Parathyroid adenoma (tissue), 2 donors: ENCODE measurements around the gene PXDC1.

Experiments
- H2AFZ ChIP-seq: fragments of 300-600 bp; sonication (generic); one replicate; pipeline ENCODE4 v1.7.0; 2017; ENCODE audit warnings: antibody characterized with exemption, mild to moderate bottlenecking
- H3K27ac ChIP-seq: fragments of 300-600 bp; sonication (generic); one replicate; pipeline ENCODE4 v1.7.0; 2017
- H3K27me3 ChIP-seq: fragments of 300-600 bp; sonication (generic); one replicate; pipeline ENCODE4 v1.7.0; 2017; ENCODE audit warnings: low read length; ENCODE audit not compliant: control insufficient read depth, insufficient read depth
- H3K36me3 ChIP-seq: fragments of 300-600 bp; sonication (generic); one replicate; pipeline ENCODE4 v1.7.0; 2017; ENCODE audit warnings: low read length; ENCODE audit not compliant: control insufficient read depth, insufficient read depth
- H3K4me1 ChIP-seq: fragments of 300-600 bp; sonication (generic); one replicate; pipeline ENCODE4 v1.7.0; 2017; ENCODE audit warnings: control low read depth
- H3K4me2 ChIP-seq: fragments of 300-600 bp; sonication (generic); one replicate; pipeline ENCODE4 v1.7.0; 2017; ENCODE audit warnings: low read length
- H3K4me3 ChIP-seq: fragments of 300-600 bp; sonication (generic); one replicate; pipeline ENCODE4 v1.7.0; 2017; ENCODE audit warnings: low read depth, low read length
- H3K79me2 ChIP-seq: fragments of 300-600 bp; sonication (generic); one replicate; pipeline ENCODE4 v1.7.0; 2017; ENCODE audit warnings: control low read depth
- H3K9ac ChIP-seq: fragments of 300-600 bp; sonication (generic); one replicate; pipeline ENCODE4 v1.7.0; 2017; ENCODE audit warnings: mild to moderate bottlenecking
- H3K9me3 ChIP-seq: fragments of 300-600 bp; sonication (generic); one replicate; pipeline ENCODE4 v1.7.0; 2017; ENCODE audit warnings: low read length; ENCODE audit not compliant: control insufficient read depth
- CTCF ChIP-seq: fragments of 300-600 bp; sonication (generic); IDR thresholded peaks from one replicate; pipeline ENCODE4 v1.7.0; 2017; ENCODE audit warnings: antibody characterized with exemption, mild to moderate bottlenecking
- donor health status: primary hyperparathyroidism.

Gene PXDC1

GRCh38 chr6:3701631-3702030, 49.9 kb downstream of the PXDC1 start:
- H3K4me1 ChIP-seq, result no peaks in the 10 kb centered on the region
- no peak overlapping the region for H3K9ac ChIP-seq
- H2AFZ ChIP-seq, result no peak overlapping the region
- H3K9me3 ChIP-seq, result no peaks in the 10 kb centered on the region
- H3K36me3 ChIP-seq, result no peaks in the 10 kb centered on the region
- no peak overlapping the region for H3K4me3 ChIP-seq
- no peaks in the 10 kb centered on the region for H3K79me2 ChIP-seq
- no peaks in the 10 kb centered on the region for H3K27me3 ChIP-seq
- TF ChIP-seq CTCF, result no peak
- H3K4me2 ChIP-seq, result no peak overlapping the region
- H3K27ac ChIP-seq, result no peak overlapping the region

GRCh38 chr6:3699231-3699630, 52.3 kb downstream of the PXDC1 start:
- no peak for TF ChIP-seq CTCF
- no peak overlapping the region for H3K4me2 ChIP-seq
- no peak overlapping the region for H2AFZ ChIP-seq
- no peak overlapping the region for H3K9ac ChIP-seq
- no peaks in the 10 kb centered on the region for H3K27me3 ChIP-seq
- H3K4me3 ChIP-seq, result no peak overlapping the region
- no peaks in the 10 kb centered on the region for H3K9me3 ChIP-seq
- H3K36me3 ChIP-seq, result no peaks in the 10 kb centered on the region
- no peaks in the 10 kb centered on the region for H3K79me2 ChIP-seq
- no peak overlapping the region for H3K27ac ChIP-seq
- H3K4me1 ChIP-seq, result no peaks in the 10 kb centered on the region

GRCh38 chr6:3698021-3698420, 53.5 kb downstream of the PXDC1 start:
- H3K36me3 ChIP-seq, result no peaks in the 10 kb centered on the region
- no peak overlapping the region for H3K4me3 ChIP-seq
- TF ChIP-seq CTCF, result no peak
- H2AFZ ChIP-seq, result no peak overlapping the region
- no peaks in the 10 kb centered on the region for H3K79me2 ChIP-seq
- H3K4me2 ChIP-seq, result no peak overlapping the region
- no peaks in the 10 kb centered on the region for H3K4me1 ChIP-seq
- no peaks in the 10 kb centered on the region for H3K27me3 ChIP-seq
- no peak overlapping the region for H3K27ac ChIP-seq
- H3K9ac ChIP-seq, result no peak overlapping the region
- no peaks in the 10 kb centered on the region for H3K9me3 ChIP-seq

GRCh38 chr6:3697609-3698008, 53.9 kb downstream of the PXDC1 start:
- H3K27ac ChIP-seq, result no peak overlapping the region
- TF ChIP-seq CTCF, result no peak
- H3K4me3 ChIP-seq, result no peak overlapping the region
- no peaks in the 10 kb centered on the region for H3K9me3 ChIP-seq
- H3K79me2 ChIP-seq, result no peaks in the 10 kb centered on the region
- H3K9ac ChIP-seq, result no peak overlapping the region
- no peaks in the 10 kb centered on the region for H3K27me3 ChIP-seq
- no peaks in the 10 kb centered on the region for H3K4me1 ChIP-seq
- no peak overlapping the region for H2AFZ ChIP-seq
- no peak overlapping the region for H3K4me2 ChIP-seq
- H3K36me3 ChIP-seq, result no peaks in the 10 kb centered on the region

- H3K36me3 ChIP-seq, result no peaks in the 10 kb centered on the region
Observed at GRCh38 chr6:3696525-3697088, 54.9 kb downstream of the PXDC1 start.

More at GRCh38 chr6:3696525-3697088, 54.9 kb downstream of the PXDC1 start:
- Histone ChIP-seq H3K4me2 (no peak overlapping the region), H3K9ac (no peak overlapping the region), H3K9me3 (no peaks in the 10 kb centered on the region), H3K4me3 (no peak overlapping the region), H3K4me1 (no peaks in the 10 kb centered on the region), H3K27ac (no peak overlapping the region), H3K79me2 (no peaks in the 10 kb centered on the region), H2AFZ (no peak overlapping the region), H3K27me3 (no peaks in the 10 kb centered on the region)
- no peak for TF ChIP-seq CTCF
